HG03139 (cell line): ENCODE data around the gene ANKS1B.
"Not testable (repeated sequence)": the region's sequence is repeated elsewhere in the genome, so short reads cannot be mapped to it uniquely, and the experiment has no call there.

ENCODE experiments used
- ATAC-seq: cut with Tn5 transposase; IDR thresholded peaks from one replicate; pipeline ENCODE4 v1.9.1; 2021; ENCODE audit not compliant: unreplicated experiment

ANKS1B gene

DNA sequence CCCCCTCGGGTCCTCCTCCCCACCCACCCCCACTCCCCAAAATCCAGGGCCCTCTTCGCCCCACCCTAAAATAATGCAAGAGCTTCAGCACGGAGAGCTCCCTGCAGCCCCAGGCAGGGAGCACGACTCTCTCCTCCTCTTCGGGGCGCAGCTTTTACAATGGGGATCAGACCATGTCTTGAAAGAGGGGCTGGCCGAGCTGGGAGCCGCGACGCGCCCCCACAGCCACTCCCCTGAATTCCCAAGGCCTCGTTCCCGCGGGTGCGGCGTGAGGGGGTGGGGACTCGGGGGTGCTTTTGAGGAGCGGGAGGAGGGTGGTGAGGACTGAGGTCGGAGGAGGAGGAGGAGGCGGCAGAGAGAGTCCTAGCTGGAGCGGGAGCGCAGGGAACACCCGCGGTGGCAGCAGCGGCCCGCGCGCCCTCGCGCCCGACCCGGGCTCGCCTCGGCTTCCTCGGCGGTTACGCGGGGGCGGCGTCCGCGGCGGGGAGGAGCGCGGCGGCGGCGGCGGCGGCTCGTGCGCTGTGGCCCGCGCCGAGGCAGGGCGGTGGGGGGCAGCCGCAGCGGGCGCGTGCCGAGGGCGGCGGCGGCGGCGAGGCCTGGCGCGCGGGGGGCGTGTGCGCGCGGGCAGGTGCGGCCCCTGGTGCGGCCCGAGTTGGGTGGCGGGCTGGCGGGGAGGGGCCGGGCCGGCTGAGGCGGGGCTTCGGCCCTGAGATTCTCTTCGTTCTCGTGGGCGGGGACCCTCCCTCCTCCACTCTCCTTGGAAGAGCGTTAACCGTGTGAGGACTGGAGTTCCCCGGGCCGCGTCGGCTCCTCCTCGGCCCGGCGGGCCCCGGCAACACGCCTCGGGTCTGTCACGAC, at the start of gene ANKS1B:
Gene ANKS1B, minus strand, starts transcription at position 666 of the 858 bp plus-strand sequence. CDS start 699 bp downstream, outside the sequence.
- ATAC-seq, result peak; percentile 59

DNA sequence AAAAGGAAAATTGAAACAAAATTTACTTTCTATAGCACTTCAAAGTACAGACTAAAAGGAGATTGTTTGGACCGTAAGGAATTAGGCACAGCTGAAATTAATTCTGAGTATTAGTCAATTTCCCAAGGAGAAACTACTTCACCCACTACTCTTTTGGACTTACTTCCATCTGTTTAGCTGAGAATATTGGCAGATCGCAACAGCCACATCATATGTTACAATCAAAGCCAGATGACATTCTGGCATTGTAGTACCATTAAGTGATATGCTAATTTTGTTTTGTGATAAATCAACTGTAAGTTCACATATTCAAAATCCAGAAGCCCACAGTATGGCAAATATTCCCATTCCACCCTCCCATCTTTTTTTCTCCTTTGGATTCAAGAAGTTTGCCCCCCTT, 47.1 kb upstream of the ANKS1B start:
- no peak for ATAC-seq

DNA sequence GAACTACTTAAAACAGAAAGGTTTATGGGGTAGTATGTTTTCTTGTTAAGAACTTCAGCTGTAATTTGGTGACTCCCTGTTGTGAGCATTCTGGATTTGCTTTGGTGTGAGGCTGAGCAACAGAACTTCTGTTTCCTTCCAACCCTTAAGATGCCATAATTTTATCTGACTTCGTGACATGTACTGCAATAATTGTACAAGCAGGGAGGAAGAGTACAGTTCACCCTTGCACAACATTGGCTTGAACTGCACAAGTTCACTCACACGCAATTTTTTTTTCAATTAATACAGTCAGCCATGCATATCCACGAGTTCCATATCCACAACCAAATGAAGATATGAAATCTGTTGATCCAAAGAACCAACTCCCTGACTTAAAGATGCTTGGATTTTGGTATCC, 42.9 kb upstream of the ANKS1B start:
- ATAC-seq, result no peak

DNA sequence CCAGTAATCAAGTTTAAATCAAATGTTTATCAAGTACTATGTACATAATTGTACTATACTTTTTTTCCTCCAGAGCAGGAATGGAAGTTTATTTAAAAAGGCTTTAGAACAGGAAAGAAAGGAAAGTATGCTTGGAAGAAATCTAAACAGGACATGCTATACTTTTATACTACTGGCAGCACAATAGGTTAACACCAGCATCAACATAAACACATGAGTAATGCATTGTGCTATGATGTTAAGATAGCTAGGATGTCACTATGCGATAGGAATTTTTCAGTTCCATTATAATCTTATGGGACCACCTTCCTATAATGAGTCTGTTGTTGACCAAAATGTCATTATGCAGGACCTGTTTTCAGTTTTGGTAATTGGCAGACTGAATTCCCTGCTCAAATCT, 41.5 kb upstream of the ANKS1B start:
- ATAC-seq, result no peak

DNA sequence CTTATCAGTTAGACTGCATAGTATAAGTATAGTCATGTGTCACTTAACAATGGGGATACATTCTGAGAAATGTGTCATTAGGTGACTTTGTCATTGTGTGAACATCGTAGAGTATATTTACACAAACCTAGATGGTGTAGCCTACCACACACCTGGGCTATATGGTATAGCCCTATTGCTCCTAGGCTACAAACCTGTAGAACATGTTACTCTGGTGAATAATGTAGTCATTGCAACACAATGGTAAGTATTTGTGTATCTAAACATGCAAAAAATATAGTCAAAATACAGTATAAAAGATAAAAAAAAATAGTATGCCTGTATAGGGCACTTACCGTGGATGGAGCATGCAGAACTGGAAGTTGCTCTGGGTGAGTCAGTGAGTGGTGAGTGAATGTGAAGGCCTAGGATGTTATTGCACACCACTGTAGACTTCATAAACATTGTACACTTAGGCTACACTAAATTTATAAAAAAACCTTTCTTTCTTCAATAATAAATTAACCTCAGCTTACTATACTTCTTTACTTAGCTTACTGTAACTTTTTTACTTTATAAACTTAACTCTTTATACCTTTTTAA, 40.3 kb upstream of the ANKS1B start:
- ATAC-seq, result no peak

DNA sequence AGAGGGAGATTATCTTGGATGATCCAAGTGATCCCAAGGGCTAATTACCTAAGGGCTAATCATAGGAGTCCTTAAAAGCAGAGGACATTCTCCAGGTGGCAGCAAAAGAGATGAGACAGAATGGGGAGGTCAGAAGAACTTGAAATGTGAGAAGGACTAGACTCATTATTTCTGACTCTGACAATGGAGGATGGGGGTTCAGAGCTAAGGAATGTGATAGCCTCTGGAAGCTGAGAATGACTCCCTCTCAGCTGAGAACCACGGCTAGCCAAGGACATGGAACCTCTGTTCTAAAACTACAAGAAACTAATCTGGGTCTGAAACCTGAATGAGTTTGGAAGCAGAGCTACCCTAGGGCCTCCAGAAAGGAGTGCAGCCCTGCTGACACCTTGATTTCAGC, 35.6 kb upstream of the ANKS1B start:
- no peak for ATAC-seq

DNA sequence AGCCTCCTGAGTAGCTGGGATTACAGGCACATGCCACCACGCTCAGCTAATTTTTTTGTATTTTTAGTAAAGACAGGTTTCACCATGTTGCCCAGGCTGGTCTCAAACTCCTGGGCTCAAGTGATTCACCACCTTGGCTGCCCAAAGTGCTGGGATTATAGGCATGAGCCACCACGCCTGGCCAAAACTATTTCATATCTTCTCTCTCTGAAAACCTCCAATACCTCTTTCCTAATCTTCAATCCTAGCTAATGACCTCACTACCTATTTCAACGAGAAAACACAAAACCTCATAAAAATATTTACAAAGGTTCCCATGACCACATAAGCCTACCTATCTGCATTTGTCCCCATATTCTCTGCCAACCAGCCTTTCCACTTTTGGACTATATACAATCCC, 32.3 kb upstream of the ANKS1B start:
- ATAC-seq, result no peak

- not testable (repeated sequence) for ATAC-seq
Observed at GRCh38 chr12:100016304-100016703, 31.6 kb upstream of the ANKS1B start.

- not testable (repeated sequence) for ATAC-seq
Observed at GRCh38 chr12:100005846-100006245, 21.1 kb upstream of the ANKS1B start.

- no peak for ATAC-seq
Observed at GRCh38 chr12:99997806-99998205, 13.1 kb upstream of the ANKS1B start.

- ATAC-seq, result no peak
Observed at GRCh38 chr12:99996095-99996494, 11.4 kb upstream of the ANKS1B start.

DNA sequence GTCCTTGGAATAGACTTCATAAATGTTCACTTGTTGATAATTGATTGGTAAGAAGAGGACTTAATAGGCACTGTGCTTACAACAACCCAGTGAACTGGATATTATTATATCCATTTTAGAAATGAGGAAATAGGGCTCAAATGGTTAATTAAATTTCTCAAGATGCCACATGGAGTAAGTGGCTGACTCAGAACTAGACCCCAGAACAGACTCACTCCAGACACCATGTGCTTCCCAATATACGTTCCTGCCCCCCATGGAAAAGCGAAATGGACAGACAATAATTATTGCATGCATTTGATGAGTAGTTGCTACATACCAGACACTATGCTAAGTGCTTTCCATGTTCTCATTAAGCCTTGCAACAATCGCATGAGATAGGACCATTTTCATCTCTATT, 895 bp upstream of the ANKS1B start:
- no peak for ATAC-seq

DNA sequence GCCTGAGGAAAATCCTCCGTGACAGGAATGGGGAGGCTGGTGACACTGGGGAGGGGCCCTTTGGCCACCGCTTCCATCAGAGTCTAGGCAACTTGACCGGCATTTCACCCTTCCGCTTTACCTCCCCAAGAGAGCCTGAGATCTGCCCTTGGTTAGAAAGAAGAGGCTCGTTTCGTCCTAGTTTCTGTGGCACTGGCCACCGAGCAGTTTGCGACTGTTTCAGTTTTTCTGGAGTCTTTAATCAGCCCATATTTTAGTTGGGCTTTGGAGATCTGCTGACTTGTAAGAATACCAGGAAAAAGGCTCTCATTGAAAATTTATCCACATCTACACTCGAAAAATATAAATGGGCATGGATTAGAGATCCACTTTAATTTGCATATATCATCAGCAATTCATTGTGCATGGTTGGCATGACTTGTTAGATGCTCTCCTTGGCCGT, 414 bp upstream of the ANKS1B start:
- ATAC-seq, result peak; percentile 52

- ATAC-seq, result no peak
Observed at GRCh38 chr12:99983456-99984258, 1.1 kb downstream of the ANKS1B start.

DNA sequence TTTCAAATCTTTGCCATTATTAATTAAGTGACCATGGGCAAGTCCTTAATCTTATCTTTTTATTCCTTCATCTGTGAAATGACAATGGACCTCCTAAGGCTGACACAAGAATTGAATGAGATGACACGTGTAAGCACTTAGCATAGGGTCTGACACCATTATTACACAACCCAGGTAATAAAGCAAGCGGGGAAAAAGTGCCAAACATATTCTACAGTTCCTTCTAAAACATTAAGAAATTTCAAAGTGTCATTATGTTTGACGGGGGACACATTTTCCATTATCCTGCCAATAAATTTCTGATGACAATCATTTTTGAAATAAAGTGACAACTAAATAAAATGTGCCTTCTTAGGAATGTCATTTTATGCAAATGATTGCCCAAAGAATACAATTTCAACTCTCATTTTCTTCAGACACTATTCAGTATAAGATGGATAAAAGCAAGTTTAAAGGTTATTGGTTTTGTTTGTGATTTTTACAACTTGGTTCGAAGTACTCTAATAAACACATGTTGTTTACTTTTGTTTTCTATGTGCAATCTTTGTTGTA, 3.0 kb downstream of the ANKS1B start:
- ATAC-seq, result no peak

GRCh38 chr12:99979471-99979870, 5.3 kb downstream of the ANKS1B start:
- ATAC-seq, result no peak

DNA sequence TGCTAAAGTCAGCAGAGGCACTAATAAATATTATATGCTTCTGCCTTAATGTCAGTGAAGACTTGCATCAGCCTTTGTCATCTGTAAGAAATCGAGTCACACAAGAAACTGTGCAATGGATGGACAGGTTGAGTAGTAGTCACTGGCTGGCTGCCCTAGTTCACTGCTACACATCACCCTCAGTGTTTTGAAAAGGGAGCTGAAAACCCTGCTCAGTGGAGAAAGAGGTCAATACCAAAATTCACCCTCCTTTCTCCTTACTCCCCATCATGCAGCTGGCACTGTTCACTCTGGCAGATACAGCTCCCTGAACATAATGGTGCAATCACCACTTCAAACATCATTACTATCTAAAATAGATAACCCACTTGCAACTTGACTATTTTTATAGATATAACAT, 6.6 kb downstream of the ANKS1B start:
- no peak for ATAC-seq

- no peak for ATAC-seq
Observed at GRCh38 chr12:99977550-99977949, 7.2 kb downstream of the ANKS1B start.

- no peak for ATAC-seq
Observed at GRCh38 chr12:99976762-99977161, 8.0 kb downstream of the ANKS1B start.

DNA sequence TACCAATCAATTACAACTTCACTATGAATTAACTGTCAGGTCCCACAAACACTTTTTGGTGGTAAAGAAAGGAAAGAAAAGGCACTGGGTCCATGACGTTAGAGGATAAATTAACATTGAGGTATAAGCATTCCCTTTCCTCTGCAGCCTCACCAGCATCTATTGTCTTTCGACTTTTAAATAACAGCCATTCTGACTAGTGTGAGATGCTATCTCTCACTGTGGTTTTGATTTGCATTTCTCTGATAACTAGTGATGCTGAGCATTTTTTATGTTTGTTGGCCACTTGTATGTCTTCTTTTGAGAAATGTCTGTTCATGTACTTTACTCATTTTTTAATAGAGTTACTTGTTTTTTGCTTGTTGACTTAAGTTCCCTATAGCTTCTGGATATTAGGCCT, 9.4 kb downstream of the ANKS1B start:
- ATAC-seq, result no peak

DNA sequence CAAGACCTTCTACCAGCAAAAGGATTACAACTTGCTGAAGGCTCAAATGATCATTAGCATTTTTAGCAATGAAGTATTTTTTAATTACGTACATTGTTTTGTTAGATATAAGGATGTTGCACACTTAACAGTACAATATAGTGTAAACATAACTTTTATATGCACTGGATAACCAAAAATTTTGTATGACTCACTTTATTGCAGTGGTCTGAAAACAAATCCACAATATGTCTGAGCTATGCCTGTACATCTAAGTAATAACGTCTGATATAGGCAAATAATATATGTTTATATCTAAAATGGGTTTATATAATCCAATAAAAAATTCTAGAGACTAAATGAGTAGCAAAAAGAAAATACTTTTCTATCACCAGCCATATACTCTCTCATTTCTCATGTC, 10.6 kb downstream of the ANKS1B start:
- ATAC-seq, result no peak
